Endothelial cell of umbilical vein (primary cell): Measurements from ENCODE around the gene APP.

Source experiments
- POLR2A ChIP-seq: IDR thresholded peaks from 2 replicates; pipeline ENCODE4 v1.6.1; 2012; ENCODE audit warnings: low read depth, mild to moderate bottlenecking, control low read depth, low read length
- TF ChIP-seq, protein P1 (sequence below), 2 donors: IDR thresholded peaks; 1 replicate in 1 of 2; 2 replicates in 1 of 2; pipeline ENCODE4 v1.5.1; 2011; ENCODE audit warnings: low read length in 2 of 2, mild to moderate bottlenecking in 2 of 2, moderate library complexity in 2 of 2, control low read depth in 1 of 2, inconsistent platforms in 1 of 2, low read depth in 1 of 2; ENCODE audit not compliant: insufficient read depth in 1 of 2; ENCODE audit errors: extremely low read depth in 1 of 2

DNA sequence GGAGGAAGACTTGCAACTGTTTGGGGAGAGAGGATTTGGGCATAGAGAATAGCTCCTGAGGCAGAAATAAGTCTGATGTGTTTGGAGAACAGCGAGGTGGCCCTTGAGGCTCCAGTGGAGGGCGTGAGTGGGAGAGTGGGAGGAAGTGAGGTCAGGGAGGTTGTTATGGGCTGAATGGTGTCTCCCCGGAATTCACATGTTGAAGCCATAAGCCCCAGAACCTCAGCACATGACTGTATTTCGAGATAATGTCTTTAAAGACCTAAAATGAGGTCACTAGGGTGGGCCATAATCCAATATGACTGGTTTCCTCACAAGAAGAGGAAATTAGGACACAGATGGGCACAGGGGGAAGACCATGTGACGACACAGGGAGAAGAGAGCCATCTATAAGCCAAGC, 17.9 kb upstream of the APP start:
- TF ChIP-seq, protein P1, sequence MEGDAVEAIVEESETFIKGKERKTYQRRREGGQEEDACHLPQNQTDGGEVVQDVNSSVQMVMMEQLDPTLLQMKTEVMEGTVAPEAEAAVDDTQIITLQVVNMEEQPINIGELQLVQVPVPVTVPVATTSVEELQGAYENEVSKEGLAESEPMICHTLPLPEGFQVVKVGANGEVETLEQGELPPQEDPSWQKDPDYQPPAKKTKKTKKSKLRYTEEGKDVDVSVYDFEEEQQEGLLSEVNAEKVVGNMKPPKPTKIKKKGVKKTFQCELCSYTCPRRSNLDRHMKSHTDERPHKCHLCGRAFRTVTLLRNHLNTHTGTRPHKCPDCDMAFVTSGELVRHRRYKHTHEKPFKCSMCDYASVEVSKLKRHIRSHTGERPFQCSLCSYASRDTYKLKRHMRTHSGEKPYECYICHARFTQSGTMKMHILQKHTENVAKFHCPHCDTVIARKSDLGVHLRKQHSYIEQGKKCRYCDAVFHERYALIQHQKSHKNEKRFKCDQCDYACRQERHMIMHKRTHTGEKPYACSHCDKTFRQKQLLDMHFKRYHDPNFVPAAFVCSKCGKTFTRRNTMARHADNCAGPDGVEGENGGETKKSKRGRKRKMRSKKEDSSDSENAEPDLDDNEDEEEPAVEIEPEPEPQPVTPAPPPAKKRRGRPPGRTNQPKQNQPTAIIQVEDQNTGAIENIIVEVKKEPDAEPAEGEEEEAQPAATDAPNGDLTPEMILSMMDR (IDR thresholded peaks at IDR 0.05; ENCODE audit: extremely low read depth in 1 of 2, insufficient read depth in 1 of 2, low read depth in 1 of 2, low read length in 2 of 2) = no peak
- no peak for TF ChIP-seq POLR2A
